T-helper 1 cell (primary cell): ENCODE data around the gene ZNF615.
A peak's percentile ranks its signal among the peaks of the same experiment; 100 is the strongest.
"Not testable (repeated sequence)": the region's sequence is repeated elsewhere in the genome, so short reads cannot be mapped to it uniquely, and the experiment has no call there.

Experiments
- DNase-seq, 5 donors: peaks; one replicate each; pipeline ENCODE4 v3.0.0-alpha.2; 2012 to 2020
- total RNA-seq, 4 donors: gene quantifications; one replicate each; lab custom pipeline; 2026; lab: John Stamatoyannopoulos, UW

Gene ZNF615
- total RNA-seq, result 12.8 to 19.5 (median 16.8) reads per million in 4 donors

- DNase-seq, result peak; percentile 66 to 86 (median 76)
Observed at GRCh38 chr19:52007806-52008557, at the start of gene ZNF615. TSS of gene ZNF615 (minus strand) at chr19:52008211. CDS start at chr19:52003711, 4,500 bp downstream.

- not testable (repeated sequence) for DNase-seq
Observed at GRCh38 chr19:52056480-52056879, 48.5 kb upstream of the ZNF615 start.

DNA sequence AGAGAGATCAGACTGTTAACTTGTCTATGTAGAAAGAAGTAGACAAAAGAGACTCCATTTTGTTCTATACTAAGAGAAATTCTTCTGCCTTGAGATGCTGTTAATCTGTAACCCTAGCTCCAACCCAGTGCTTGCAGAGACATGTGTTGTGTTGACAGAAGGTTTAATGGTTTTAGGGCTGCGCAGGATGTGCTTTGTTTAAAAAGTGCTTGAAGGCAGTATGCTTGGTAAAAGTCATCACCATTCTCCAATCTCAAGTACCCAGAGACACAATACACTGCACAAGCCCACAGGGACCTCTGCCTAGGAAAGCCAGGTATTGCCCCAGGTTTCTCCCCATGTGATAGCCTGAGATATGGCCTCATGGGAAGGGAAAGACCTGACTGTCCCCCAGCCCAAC, 43.7 kb upstream of the ZNF615 start:
- not testable (repeated sequence) for DNase-seq

GRCh38 chr19:52048555-52049501, 40.8 kb upstream of the ZNF615 start, which contains the start of gene ZNF432:
TSS of gene ZNF432 (minus strand) at chr19:52048838. CDS start at chr19:52046868, 1,970 bp downstream.
- peak; percentile 52 to 88 (median 72) for DNase-seq

- DNase-seq, result no peak
Observed at GRCh38 chr19:52039169-52039568, 31.2 kb upstream of the ZNF615 start.

DNA sequence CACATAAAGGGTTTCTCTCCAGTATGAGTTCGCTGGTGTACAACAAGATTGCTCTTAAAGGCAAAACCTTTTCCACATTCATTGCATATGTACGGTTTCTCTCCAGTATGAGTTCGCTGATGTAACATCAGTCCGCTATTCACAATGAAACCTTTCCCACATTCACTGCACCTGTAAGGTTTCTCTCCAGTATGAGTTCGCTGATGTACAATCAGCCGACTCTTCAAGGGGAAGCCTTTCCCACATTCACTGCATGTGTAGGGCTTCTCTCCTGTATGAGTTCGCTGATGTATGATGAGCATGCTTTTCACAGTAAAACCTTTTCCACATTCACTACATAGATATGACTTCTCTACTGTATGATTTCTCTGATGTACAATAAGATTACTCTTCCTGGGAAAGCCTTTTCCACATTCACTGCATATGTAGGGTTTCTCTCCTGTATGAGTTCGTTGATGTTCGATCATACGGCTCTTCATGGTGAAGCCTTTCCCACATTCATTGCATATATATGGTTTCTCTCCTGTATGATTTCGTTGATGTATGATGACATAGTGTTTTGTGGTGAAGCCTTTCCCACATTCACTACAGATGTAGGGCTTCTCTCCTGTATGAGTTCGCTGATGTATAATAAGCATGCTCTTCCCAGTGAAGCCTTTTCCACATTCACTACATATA, 26.2 kb upstream of the ZNF615 start:
- peak in 1 of 5 donors; percentile 5 for DNase-seq

- no peak for DNase-seq
Observed at GRCh38 chr19:52028780-52029123, 20.7 kb upstream of the ZNF615 start.

GRCh38 chr19:52028027-52028779, 20.2 kb upstream of the ZNF615 start, which contains the start of gene ZNF614:
TSS of gene ZNF614 (minus strand) at chr19:52028379. CDS start at chr19:52025745, 2,634 bp downstream.
- DNase-seq, result peak; percentile 48 to 86 (median 72)

- not testable (repeated sequence) for DNase-seq
Observed at GRCh38 chr19:52026255-52026990, 18.4 kb upstream of the ZNF615 start.

DNA sequence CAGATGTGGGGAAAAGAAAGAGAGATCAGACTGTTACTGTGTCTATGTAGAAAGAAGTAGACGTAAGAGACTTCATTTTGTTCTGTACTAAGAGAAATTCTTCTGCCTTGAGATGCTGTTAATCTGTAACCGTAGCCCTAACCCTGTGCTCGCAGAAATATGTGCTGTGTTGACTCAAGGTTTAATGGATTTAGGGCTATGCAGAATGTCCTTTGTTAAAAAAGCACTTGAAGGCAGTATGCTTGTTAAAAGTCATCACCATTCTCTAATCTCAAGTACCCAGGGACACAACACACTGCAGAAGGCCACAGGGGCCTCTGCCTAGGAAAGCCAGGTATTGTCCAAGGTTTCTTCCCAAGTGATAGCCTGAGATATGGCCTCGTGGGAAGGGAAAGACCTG, 16.5 kb upstream of the ZNF615 start:
- DNase-seq, result not testable (repeated sequence)

- DNase-seq, result no peak
Observed at GRCh38 chr19:52022193-52022592, 14.2 kb upstream of the ZNF615 start.

GRCh38 chr19:52020506-52020905, 12.5 kb upstream of the ZNF615 start:
- no peak for DNase-seq

DNA sequence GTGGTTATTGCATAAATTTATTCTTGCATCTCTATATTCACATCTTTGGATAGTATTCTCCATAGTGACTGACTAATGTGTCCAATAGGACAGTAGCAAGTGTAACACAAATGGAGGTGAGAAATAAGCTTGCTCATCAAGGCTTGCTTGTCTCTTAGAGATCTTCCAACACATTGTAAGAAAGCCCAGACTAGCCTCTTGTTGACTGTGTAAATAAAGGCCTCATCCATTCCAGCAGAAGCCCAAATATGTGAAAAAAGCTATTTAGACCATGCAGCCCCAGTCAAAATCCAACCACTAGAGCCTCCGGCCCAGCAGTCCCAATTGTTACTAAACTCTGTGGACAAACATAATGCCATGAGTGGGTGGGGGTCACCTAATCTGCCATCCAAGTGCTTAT, 2.7 kb upstream of the ZNF615 start:
- DNase-seq, result no peak

DNA sequence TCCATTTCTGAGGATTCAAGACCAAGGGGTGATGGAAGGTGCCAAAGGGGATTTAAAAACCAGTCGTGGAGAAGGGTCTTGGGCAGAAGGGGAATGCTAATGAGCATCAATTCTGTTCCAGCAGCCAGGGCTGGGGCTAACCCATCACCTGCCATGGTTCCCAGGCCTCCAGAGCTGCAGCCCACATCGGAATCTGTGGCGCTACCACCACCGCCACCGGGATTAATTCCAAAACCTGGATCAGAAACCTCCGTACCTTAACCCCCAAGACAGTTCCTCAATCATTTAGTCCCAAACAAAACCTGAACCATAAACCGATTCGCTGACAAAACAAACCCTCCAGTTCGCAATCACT, 583 bp downstream of the ZNF615 start:
- no peak for DNase-seq

GRCh38 chr19:51994048-51994644, 13.9 kb downstream of the ZNF615 start:
- no peak for DNase-seq

GRCh38 chr19:51993422-51993821, 14.6 kb downstream of the ZNF615 start:
- DNase-seq, result no peak

DNA sequence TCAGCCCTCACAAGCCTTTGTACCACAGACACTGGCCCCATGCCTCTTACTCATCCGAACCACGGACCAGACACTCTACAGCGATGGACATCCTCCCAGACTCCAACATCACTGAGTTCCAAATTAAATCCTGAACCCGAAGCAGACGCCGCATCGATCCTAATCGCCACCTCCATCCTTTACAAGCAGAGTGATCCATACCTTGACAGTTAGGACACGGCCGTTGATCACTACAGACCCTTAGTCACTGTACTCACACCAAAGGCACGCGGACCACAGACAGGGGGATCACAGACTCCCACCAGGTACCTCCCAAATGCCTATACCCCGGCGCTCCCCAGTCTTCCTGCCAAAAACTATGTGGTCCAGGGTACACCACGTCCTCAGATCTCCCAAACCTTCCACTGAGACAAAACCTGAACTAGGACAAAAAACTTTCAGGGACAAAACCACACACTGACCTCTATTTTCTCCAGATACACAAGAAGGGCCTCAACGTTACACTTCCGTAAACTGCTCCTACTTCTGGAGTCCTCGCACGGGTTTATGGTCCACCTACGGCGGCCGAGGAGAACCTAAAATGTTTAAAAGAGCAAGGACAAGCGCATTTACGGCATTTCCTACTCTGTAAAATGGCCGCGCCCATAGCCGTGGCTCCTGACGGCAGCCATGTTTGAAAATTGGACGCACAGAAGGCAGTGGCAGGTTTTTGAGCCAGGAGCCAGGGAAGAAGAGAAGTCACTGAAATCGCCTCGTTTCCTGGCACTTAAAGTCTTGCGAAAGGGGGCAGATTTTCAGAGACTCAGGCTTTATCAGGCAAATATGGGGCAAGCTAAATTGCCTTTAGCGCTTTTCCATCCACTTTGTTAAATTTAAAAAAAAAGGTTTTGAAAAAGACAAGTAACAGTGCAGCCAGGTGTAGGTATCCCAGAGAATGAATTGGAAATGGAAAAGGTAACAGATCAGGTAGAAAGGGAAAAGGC, 21.4 kb downstream of the ZNF615 start, which contains the start of gene ZNF350:
Gene ZNF350 (minus strand): TSS at position 532 of the 983 bp plus-strand sequence. CDS start 12,480 bp downstream, outside the sequence.
- DNase-seq, result peak; percentile 80 to 93 (median 86)

GRCh38 chr19:51983361-51983760, 24.6 kb downstream of the ZNF615 start:
- no peak for DNase-seq

DNA sequence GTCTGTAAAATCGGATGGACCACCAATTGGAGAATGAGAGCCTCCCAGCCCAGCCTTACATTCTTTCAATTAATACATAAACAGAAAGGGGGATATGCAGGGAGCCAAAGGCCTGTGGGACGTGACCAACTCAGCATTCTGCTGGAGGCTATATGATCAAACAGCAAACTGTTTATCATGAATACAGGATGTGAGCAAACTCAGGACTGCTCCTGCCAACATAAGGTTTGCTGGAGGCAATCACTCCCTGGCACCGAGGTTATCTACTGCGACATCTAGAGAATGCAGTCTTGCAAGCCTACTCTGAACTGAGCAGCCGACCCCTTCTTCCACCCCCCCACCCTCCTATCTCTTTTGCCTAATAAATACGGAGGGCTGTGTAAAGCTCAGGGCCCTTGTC, 27.1 kb downstream of the ZNF615 start:
- DNase-seq, result not testable (repeated sequence)
